B cell (primary cell): ENCODE data around the gene DNALI1.
"Not testable (repeated sequence)": the region's sequence is repeated elsewhere in the genome, so short reads cannot be mapped to it uniquely, and the experiment has no call there.

Experiments
- CTCF ChIP-seq: fragments of 200-600 bp; IDR thresholded peaks from one replicate; pipeline ENCODE4 v1.8.0; 2022; ENCODE audit warnings: antibody characterized with exemption, mild to moderate bottlenecking
- EZH2 ChIP-seq: IDR thresholded peaks from 2 replicates; pipeline ENCODE4 v1.6.1; 2012; ENCODE audit warnings: borderline replicate concordance, low read depth, mild to moderate bottlenecking, moderate library complexity, low read length; ENCODE audit not compliant: insufficient read depth, poor library complexity, severe bottlenecking

- TF ChIP-seq CTCF, EZH2: not testable (repeated sequence)
Measured at GRCh38 chr1:37518241-37518640, 38.5 kb upstream of the DNALI1 start.
